Fibroblast of lung (primary cell): ENCODE measurements around the gene ANKH. TPM values are rescaled to one million over a fixed set of nuclear protein-coding genes. Genes with fewer than 3 reads are reported as not detected.

Source experiments
- DNase-seq, 2 donors: peaks; one replicate each; pipeline versions ENCODE4 v3.0.0 to v3.0.0-alpha.2; 2010; ENCODE audit warnings: low read depth in 2 of 2
- H2AFZ ChIP-seq: 2 replicates; pipeline ENCODE4 v1.5.1; 2012; ENCODE audit warnings: low read length, control low read depth, inconsistent platforms
- H3K27ac ChIP-seq: 2 replicates; pipeline ENCODE4 v1.5.1; 2011; ENCODE audit warnings: low read length, control low read depth; ENCODE audit not compliant: insufficient read depth
- H3K27me3 ChIP-seq: 2 replicates; pipeline ENCODE4 v1.5.1; 2011; ENCODE audit warnings: mild to moderate bottlenecking, low read length; ENCODE audit not compliant: control insufficient read depth, insufficient read depth
- H3K36me3 ChIP-seq: 2 replicates; pipeline ENCODE4 v1.5.1; 2011; ENCODE audit warnings: low read length; ENCODE audit not compliant: control insufficient read depth, insufficient read depth
- H3K4me1 ChIP-seq: 2 replicates; pipeline ENCODE4 v1.5.1; 2011; ENCODE audit warnings: low read length; ENCODE audit not compliant: control insufficient read depth, insufficient read depth; ENCODE audit errors: extremely low read depth
- H3K4me2 ChIP-seq: 2 replicates; pipeline ENCODE4 v1.5.1; 2011; ENCODE audit warnings: low read length, control low read depth; ENCODE audit not compliant: insufficient read depth; ENCODE audit errors: extremely low read depth
- H3K4me3 ChIP-seq, 4 experiments: fragments of 200-600 bp in 1 of 4; sonication (generic) in 1 of 4; replicated peaks in 1 of 4; 2 replicates each; pipeline ENCODE4 v1.5.1; 2011 to 2016; ENCODE audit warnings: low read length in 4 of 4, low read depth in 3 of 4, mild to moderate bottlenecking in 3 of 4, control low read depth in 2 of 4, inconsistent platforms in 1 of 4, mixed read lengths in 1 of 4; ENCODE audit not compliant: insufficient read depth in 1 of 4; ENCODE audit errors: control extremely low read depth in 1 of 4
- H3K79me2 ChIP-seq: 2 replicates; pipeline ENCODE4 v1.5.1; 2012; ENCODE audit warnings: mild to moderate bottlenecking, low read length, inconsistent platforms; ENCODE audit not compliant: control insufficient read depth, insufficient read depth
- H3K9ac ChIP-seq: 2 replicates; pipeline ENCODE4 v1.5.1; 2011; ENCODE audit warnings: mild to moderate bottlenecking, low read length, control low read depth; ENCODE audit not compliant: insufficient read depth
- H3K9me3 ChIP-seq: 2 replicates; pipeline ENCODE4 v1.5.1; 2012; ENCODE audit warnings: low read depth, low read length; ENCODE audit not compliant: control insufficient read depth, insufficient read depth
- H4K20me1 ChIP-seq: 2 replicates; pipeline ENCODE4 v1.5.1; 2011; ENCODE audit warnings: low read length; ENCODE audit not compliant: control insufficient read depth, insufficient read depth; ENCODE audit errors: extremely low read depth
- EZH2 ChIP-seq: IDR thresholded peaks from 2 replicates; pipeline ENCODE4 v1.5.1; 2012; ENCODE audit warnings: low read length, control low read depth, mild to moderate bottlenecking; ENCODE audit errors: missing control alignments
- polyA plus RNA-seq, 2 donors: library from polyadenylated mRNA; depleted of rRNA in 1 of 2; stranded (reverse) in 1 of 2; unstranded in 1 of 2; fragments of >200 nt; gene quantifications; 2 replicates each; pipeline ENCODE4 v1.2.1, GENCODE V29; 2011 to 2012; ENCODE audit warnings: missing spikeins in 1 of 2
- total RNA-seq: library from RNA; depleted of rRNA; stranded (reverse); fragments of >200 nt; gene quantifications from 2 replicates; pipeline ENCODE4 v1.2.1, GENCODE V29; 2014
- TF ChIP-seq, protein P1 (sequence below), 2 donors: IDR thresholded peaks in 1 of 2; conservative IDR thresholded peaks in 1 of 2; 1 replicate in 1 of 2; 2 replicates in 1 of 2; pipeline ENCODE4 v1.5.1; 2011 to 2012; ENCODE audit warnings: low read length in 2 of 2, control low read depth in 1 of 2, inconsistent platforms in 1 of 2, low read depth in 1 of 2, mild to moderate bottlenecking in 1 of 2

Gene ANKH
- total and polyA plus RNA-seq, 2 donors (not counting 1 experiment from before 2014, with no cell fraction given) = 5.8 to 10.9 TPM

DNA sequence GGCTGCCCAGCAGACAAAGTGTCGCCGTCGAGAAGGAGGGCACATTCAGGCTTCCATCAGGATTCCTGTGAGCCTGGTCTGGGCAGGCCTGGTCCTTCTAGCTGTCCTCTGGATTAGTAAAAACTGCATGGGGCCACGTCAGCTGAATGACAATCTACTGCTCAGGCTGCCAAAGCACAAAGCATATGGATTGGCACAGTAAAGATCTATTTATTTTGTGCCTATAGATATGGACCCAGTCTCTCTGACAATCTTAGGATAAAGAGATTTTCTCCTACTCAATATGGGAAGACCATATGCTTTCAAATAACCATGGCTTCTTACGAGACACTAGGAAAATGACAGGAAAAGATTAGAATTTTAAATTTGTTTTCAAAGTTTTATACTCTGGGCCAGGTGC is 24.1 kb downstream of the ANKH start:
- Histone ChIP-seq H3K4me1 (no peaks in the 10 kb centered on the region), H4K20me1 (no peaks in the 10 kb centered on the region), H2AFZ (no peak overlapping the region), H3K27me3 (no peaks in the 10 kb centered on the region), H3K79me2 (no peaks in the 10 kb centered on the region), H3K36me3 (no peaks in the 10 kb centered on the region), H3K9ac (no peak overlapping the region), H3K9me3 (no peaks in the 10 kb centered on the region), H3K4me3 (no peak overlapping the region), H3K27ac (no peak overlapping the region), H3K4me2 (no peak overlapping the region)
- no peak for DNase-seq
- TF ChIP-seq, protein P1, sequence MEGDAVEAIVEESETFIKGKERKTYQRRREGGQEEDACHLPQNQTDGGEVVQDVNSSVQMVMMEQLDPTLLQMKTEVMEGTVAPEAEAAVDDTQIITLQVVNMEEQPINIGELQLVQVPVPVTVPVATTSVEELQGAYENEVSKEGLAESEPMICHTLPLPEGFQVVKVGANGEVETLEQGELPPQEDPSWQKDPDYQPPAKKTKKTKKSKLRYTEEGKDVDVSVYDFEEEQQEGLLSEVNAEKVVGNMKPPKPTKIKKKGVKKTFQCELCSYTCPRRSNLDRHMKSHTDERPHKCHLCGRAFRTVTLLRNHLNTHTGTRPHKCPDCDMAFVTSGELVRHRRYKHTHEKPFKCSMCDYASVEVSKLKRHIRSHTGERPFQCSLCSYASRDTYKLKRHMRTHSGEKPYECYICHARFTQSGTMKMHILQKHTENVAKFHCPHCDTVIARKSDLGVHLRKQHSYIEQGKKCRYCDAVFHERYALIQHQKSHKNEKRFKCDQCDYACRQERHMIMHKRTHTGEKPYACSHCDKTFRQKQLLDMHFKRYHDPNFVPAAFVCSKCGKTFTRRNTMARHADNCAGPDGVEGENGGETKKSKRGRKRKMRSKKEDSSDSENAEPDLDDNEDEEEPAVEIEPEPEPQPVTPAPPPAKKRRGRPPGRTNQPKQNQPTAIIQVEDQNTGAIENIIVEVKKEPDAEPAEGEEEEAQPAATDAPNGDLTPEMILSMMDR (conservative IDR thresholded peaks at IDR 0.05 in 1 of 2, IDR thresholded peaks at IDR 0.05 in 1 of 2; ENCODE audit: low read depth in 1 of 2, low read length in 2 of 2) = no peak
- TF ChIP-seq EZH2 = no peak

DNA sequence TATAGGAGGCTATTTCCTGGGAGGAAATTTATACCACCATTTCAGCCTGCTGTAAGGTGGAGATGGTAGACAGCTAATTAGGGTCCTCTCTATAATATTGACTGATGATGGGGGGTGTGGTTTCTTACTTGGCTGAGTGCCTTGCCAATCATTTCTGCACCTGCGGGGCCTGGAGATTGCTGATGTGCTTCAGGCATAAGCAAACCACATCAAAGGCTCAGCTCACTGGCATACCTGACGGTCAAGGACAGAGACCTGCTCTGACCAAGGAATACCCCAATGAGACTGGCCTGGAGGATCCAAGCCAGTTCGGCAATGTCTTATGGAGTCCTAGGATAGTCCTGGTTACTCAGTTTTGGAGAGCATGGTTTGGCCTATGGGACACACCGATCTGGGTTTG is 29.5 kb downstream of the ANKH start:
- Histone ChIP-seq H3K27ac (no peak overlapping the region), H2AFZ (no peak overlapping the region), H3K27me3 (no peaks in the 10 kb centered on the region), H3K4me2 (no peak overlapping the region), H3K4me3 (no peak overlapping the region), H3K79me2 (no peaks in the 10 kb centered on the region), H3K36me3 (no peaks in the 10 kb centered on the region), H3K9me3 (no peaks in the 10 kb centered on the region), H4K20me1 (no peaks in the 10 kb centered on the region), H3K9ac (no peak overlapping the region), H3K4me1 (no peaks in the 10 kb centered on the region)
- no peak for TF ChIP-seq EZH2
- TF ChIP-seq, protein P1 (conservative IDR thresholded peaks at IDR 0.05 in 1 of 2, IDR thresholded peaks at IDR 0.05 in 1 of 2; ENCODE audit: low read depth in 1 of 2, low read length in 2 of 2) = no peak
- DNase-seq = no peak

DNA sequence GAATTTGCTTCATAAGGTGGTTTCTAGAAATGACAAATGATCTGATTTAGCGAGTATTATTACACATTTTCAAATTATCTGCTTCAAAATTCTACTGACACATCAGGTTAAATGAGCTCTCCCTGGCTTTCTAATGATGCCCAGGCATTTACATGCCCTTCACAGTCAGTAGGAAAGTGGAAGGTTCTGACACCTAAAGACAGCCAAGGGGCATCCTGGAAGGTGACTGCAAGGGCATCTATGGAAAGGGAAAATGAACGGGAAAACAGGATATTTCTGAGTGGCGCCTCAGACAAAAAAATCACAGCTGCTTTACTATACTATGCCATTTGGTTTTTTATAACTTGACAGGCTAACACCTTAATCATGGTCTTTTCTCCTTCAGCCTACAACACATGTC is 31.0 kb downstream of the ANKH start:
- Histone ChIP-seq H3K27ac (no peak overlapping the region), H3K27me3 (no peaks in the 10 kb centered on the region), H4K20me1 (no peaks in the 10 kb centered on the region), H3K79me2 (no peaks in the 10 kb centered on the region), H3K4me1 (no peaks in the 10 kb centered on the region), H3K9ac (no peak overlapping the region), H3K36me3 (no peaks in the 10 kb centered on the region), H3K9me3 (no peaks in the 10 kb centered on the region), H3K4me2 (no peak overlapping the region), H2AFZ (no peak overlapping the region), H3K4me3 (no peak overlapping the region)
- no peak for DNase-seq
- no peak for TF ChIP-seq EZH2
- TF ChIP-seq, protein P1 (conservative IDR thresholded peaks at IDR 0.05 in 1 of 2, IDR thresholded peaks at IDR 0.05 in 1 of 2; ENCODE audit: low read depth in 1 of 2, low read length in 2 of 2) = no peak
